ENCODE results near the gene NAA60. TPM values are rescaled to one million over a fixed set of nuclear protein-coding genes. Genes with fewer than 3 reads are reported as not detected.

Gene NAA60
- total and polyA plus RNA-seq, 9 of the 15 experiments (the other 6 are each of a cell fraction or from before 2014, with no cell fraction given): 2.1 to 49.4 (median 10.3) TPM

- in situ Hi-C loops (cut with MboI): no loop called here
- no peak for TF ChIP-seq AFF4 (CRISPR knock-in tag; IDR thresholded peaks at IDR 0.05)
- no peak for TF ChIP-seq NCOA6 (IDR thresholded peaks at IDR 0.05)
- no peak for TF ChIP-seq WHSC1 (IDR thresholded peaks at IDR 0.05; ENCODE audit: low read length)
- no peak for TF ChIP-seq FOXP4 (CRISPR knock-in tag; IDR thresholded peaks at IDR 0.05; ENCODE audit: borderline replicate concordance)
- TF ChIP-seq ZNF277 (CRISPR knock-in tag; IDR thresholded peaks at IDR 0.05; ENCODE audit: borderline replicate concordance): no peak
- no peak for TF ChIP-seq RCOR1 (IDR thresholded peaks at IDR 0.05; ENCODE audit: borderline replicate concordance in 1 of 2, low read depth in 2 of 2, low read length in 2 of 2)
- TF ChIP-seq SIX5 (IDR thresholded peaks at IDR 0.05; ENCODE audit: borderline replicate concordance in 1 of 2, insufficient read depth in 1 of 2, low read depth in 1 of 2, low read length in 2 of 2): no peak
- TF ChIP-seq MAFF (IDR thresholded peaks at IDR 0.05; ENCODE audit: low read length): no peak
- no peak for TF ChIP-seq ZNF717 (CRISPR knock-in tag; IDR thresholded peaks at IDR 0.05)
- TF ChIP-seq CTCFL (IDR thresholded peaks at IDR 0.05; ENCODE audit: borderline replicate concordance, insufficient read depth, low read depth, low read length, poor library complexity, severe bottlenecking): no peak
- no peak for TF ChIP-seq HDAC3 (IDR thresholded peaks at IDR 0.05; ENCODE audit: borderline replicate concordance, partially characterized antibody)
These were observed 26.3 kb downstream of the NAA60 start for GRCh38 chr16:3469736-3470135.

More at GRCh38 chr16:3469736-3470135, 26.3 kb downstream of the NAA60 start:
- ATAC-seq (no peak), DNase-seq (ENCODE audit: extremely low read depth in 1 of 4, low spot score in 3 of 4) (no peak), FAIRE-seq (no peak)
- Histone ChIP-seq H2AFZ (ENCODE audit: low read depth, low read length) (no peak overlapping the region), H3K27me3 (ENCODE audit: control insufficient read depth in 2 of 2, insufficient read depth in 2 of 2, low read length in 2 of 2) (no peaks in the 10 kb centered on the region), H3K9ac (ENCODE audit: insufficient read depth in 1 of 2, low read depth in 2 of 2, low read length in 2 of 2) (0 out of 4 replicates have a peak overlapping the region, but pooled peaks of 1 of the 2 experiments have one; percentile 28), H3K9me3 (replicated peaks; ENCODE audit: control insufficient read depth, insufficient read depth, low read depth, low read length) (no peaks in the 10 kb centered on the region), H3K4me3 (no peak overlapping the region), H3K4me2 (ENCODE audit: insufficient read depth, low read length) (no peak overlapping the region), H3K4me1 (replicated peaks in 1 of 2; ENCODE audit: control insufficient read depth in 2 of 2, insufficient read depth in 2 of 2, low read length in 2 of 2) (peaks cover 6 to 13% of the 10 kb centered on the region in 2 experiments; a peak in 4 of 5 replicates), H4K20me1 (replicated peaks; ENCODE audit: control insufficient read depth, insufficient read depth, low read length) (peaks cover 19% of the 10 kb centered on the region), H3K9me1 (ENCODE audit: control insufficient read depth, insufficient read depth, low read length) (peaks cover 2% of the 10 kb centered on the region), H3K27ac (ENCODE audit: extremely low read depth, low read depth, low read length) (no peak overlapping the region), H3K79me2 (ENCODE audit: control insufficient read depth, insufficient read depth, low read length) (peaks cover 39% of the 10 kb centered on the region), H3K36me3 (ENCODE audit: control insufficient read depth, insufficient read depth, low read length) (peaks cover 8% of the 10 kb centered on the region; the same call in 1 of the 3 replicates)
- intact Hi-C loops (cut with micrococcal nuclease): no loop called here
- BruUV-seq (replicated peaks): no TSS peak
- POLR2A ChIA-PET: interaction anchor here (0.6 to 2.1 kb wide), 2 partner anchors 10 to 46 kb away, joined by 4 to 6 read pairs; no protein-coding TSS in a partner anchor
- CTCF ChIA-PET (ENCODE audit: low intra/inter-chr PET ratio): no interaction called here
- WGBS (ENCODE audit: insufficient coverage, low coverage, missing lambda C conversion rate): 86% methylated on average over 4 of the region's 7 CpGs
